Measurements from ENCODE around the gene REG1A. TPM values are rescaled to one million over a fixed set of nuclear protein-coding genes. Genes with fewer than 3 reads are reported as not detected.

Gene REG1A
- total RNA-seq, 1 donor from 2014 or later, result not detected

DNA sequence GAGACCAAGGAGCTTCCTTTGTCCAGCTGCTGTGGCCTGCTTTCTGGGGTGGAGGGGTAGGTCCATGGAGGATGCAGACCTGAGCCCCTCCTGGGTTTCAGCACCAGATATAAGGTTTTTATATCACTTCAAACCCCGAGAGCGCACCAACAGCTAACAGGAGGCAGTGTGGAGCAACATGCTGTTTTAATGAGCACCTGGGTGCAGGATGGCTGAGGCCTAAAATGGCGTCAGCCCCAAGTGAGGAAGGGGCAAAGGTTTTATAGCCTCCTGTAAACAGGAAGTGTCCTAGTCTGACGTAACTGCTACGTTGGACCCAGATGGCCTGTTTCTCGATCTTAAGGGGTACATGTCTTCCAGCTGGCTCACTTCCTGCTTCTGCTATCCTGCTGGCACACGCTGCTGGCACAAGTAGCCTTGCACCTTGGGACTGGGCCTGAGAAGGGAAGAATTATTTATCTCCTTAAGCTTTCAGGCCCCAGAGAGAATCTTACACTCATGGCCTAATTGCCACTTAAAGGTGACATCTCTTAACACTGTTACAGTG is 21.1 kb upstream of the REG1A start:
- H3K27ac ChIP-seq, result no peak overlapping the region
- peaks cover 8% of the 10 kb centered on the region for H3K9me3 ChIP-seq
- intact Hi-C loops (cut with DNase I), result no loop called here
- no peaks in the 10 kb centered on the region for H3K36me3 ChIP-seq
- H3K4me3 ChIP-seq, result no peak overlapping the region
- H3K4me1 ChIP-seq, result no peaks in the 10 kb centered on the region
- DNase-seq, result no peak
- no peak for ATAC-seq
- TF ChIP-seq, protein P1, sequence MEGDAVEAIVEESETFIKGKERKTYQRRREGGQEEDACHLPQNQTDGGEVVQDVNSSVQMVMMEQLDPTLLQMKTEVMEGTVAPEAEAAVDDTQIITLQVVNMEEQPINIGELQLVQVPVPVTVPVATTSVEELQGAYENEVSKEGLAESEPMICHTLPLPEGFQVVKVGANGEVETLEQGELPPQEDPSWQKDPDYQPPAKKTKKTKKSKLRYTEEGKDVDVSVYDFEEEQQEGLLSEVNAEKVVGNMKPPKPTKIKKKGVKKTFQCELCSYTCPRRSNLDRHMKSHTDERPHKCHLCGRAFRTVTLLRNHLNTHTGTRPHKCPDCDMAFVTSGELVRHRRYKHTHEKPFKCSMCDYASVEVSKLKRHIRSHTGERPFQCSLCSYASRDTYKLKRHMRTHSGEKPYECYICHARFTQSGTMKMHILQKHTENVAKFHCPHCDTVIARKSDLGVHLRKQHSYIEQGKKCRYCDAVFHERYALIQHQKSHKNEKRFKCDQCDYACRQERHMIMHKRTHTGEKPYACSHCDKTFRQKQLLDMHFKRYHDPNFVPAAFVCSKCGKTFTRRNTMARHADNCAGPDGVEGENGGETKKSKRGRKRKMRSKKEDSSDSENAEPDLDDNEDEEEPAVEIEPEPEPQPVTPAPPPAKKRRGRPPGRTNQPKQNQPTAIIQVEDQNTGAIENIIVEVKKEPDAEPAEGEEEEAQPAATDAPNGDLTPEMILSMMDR (IDR thresholded peaks at IDR 0.05), result no peak
- H3K27me3 ChIP-seq, result no peaks in the 10 kb centered on the region

DNA sequence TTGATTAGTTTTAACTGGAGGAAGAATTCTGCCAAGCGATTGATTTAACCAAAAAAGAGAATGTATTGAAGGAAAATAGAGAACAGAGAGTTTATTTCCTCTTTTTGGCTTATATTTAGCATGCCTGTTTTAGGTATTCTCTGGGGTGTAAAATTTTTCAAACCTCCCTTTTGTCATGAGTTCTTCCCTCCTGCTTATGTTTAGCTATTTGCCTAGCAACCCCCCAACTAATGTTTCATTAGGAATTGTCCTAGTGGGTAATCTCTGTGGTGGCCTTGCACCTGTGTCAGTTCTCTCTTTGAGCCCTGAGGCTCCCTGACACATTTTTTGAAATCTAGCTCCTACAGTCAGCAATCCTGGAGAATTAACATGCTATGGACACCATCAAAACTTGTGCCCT is 20.0 kb upstream of the REG1A start:
- peaks cover 8% of the 10 kb centered on the region for H3K9me3 ChIP-seq
- no peak overlapping the region for H3K27ac ChIP-seq
- H3K4me3 ChIP-seq, result no peak overlapping the region
- intact Hi-C loops (cut with DNase I), result no loop called here
- DNase-seq (no peak), ATAC-seq (no peak)
- no peaks in the 10 kb centered on the region for H3K4me1 ChIP-seq
- H3K27me3 ChIP-seq, result no peaks in the 10 kb centered on the region
- H3K36me3 ChIP-seq, result no peaks in the 10 kb centered on the region
- TF ChIP-seq, protein P1 (IDR thresholded peaks at IDR 0.05), result no peak

DNA sequence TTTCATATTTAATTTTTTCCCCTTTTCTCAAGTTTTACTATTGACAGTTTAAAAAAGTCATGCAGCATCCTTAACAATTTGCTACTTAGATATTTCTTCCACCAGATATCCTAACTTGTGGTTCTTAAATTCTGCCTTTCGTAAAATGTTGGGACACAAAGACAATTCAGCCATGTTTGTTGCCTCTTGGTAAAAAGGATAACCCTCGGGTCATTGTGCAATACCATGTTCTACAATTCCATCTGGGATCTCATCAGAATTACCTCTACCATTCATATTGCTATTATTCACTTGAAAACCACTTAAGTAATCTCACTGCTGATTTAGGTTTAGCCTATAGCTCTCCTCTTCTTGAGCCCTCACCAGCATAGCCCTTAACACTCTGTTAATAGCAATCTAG is 19.3 kb upstream of the REG1A start:
- H3K27ac ChIP-seq, result no peak overlapping the region
- H3K4me3 ChIP-seq, result no peak overlapping the region
- ATAC-seq, result no peak

DNA sequence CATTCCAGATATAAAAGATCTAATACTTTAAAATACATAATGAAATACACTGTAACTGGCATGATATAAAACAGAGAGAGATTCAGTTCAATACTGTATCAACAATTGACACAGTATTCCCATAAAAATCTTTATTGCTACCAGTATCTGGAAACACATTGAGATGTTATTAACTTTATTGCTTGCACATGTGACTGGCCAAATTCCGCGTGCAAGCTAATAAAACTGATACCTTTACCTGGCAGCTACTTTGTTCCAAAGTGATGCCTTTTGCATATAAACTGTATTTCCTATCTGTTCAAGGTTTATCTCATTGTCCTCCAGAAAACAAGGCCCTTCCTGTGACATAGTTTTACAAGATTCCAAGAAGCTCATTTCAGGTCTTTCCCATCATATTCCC is 17.1 kb upstream of the REG1A start:
- TF ChIP-seq, protein P1 (IDR thresholded peaks at IDR 0.05), result no peak
- Histone ChIP-seq H3K27me3 (no peaks in the 10 kb centered on the region), H3K4me1 (no peaks in the 10 kb centered on the region), H3K36me3 (no peaks in the 10 kb centered on the region), H3K9me3 (peaks cover 8% of the 10 kb centered on the region), H3K4me3 (no peak overlapping the region), H3K27ac (no peak overlapping the region)
- intact Hi-C loops (cut with DNase I), result no loop called here
- DNase-seq (no peak), ATAC-seq (no peak)

More for the DNA sequence above, 19.3 kb upstream of the REG1A start:
- intact Hi-C loops (cut with DNase I), result no loop called here
- DNase-seq, result no peak
- Histone ChIP-seq H3K27me3 (no peaks in the 10 kb centered on the region), H3K36me3 (no peaks in the 10 kb centered on the region), H3K9me3 (peaks cover 8% of the 10 kb centered on the region), H3K4me1 (no peaks in the 10 kb centered on the region)
- TF ChIP-seq, protein P1 (IDR thresholded peaks at IDR 0.05), result no peak

DNA sequence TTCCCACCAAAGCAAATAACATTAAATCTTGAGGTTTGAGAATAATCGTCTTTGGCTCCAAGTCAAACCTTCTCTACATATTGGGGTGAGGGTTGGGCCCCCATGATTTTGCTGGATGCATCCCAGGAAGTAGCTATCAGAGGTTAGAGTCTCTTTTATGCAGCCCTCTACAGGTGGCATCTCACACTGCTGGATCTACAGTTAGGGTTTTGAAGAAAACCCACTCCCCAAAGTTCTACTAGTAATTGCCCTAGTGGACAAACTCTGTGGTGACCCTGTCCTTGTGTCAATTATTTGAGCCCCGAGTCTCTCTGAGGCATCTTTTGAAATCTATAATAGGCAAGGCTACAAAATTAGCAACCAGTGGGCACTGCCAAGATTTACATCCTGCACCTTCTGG is 15.0 kb upstream of the REG1A start:
- Histone ChIP-seq H3K4me1 (no peaks in the 10 kb centered on the region), H3K9me3 (peaks cover 8% of the 10 kb centered on the region), H3K27ac (no peak overlapping the region), H3K36me3 (no peaks in the 10 kb centered on the region), H3K4me3 (no peak overlapping the region), H3K27me3 (no peaks in the 10 kb centered on the region)
- no peak for DNase-seq
- intact Hi-C loops (cut with DNase I), result no loop called here
- ATAC-seq, result no peak
- TF ChIP-seq, protein P1 (IDR thresholded peaks at IDR 0.05), result no peak

DNA sequence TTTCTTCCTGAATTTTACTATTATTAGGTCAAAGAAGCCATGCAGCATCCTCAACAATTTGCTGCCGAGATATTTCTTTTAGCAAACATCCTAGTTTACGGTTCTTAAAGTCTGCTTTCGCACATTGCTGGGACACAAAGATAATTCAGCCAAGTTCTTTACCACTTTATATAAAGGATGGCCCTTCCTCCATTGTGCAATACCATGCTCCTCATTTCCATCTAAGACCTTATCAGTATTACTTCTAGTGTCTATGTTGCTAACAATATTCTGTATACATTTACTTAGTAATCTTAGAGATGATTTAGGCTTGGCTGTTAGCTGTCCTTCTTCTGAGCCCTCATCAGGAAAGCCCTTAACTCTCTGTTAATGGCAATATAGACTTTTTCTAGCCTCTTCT is 8.0 kb upstream of the REG1A start:
- H3K4me1 ChIP-seq, result no peaks in the 10 kb centered on the region
- intact Hi-C loops (cut with DNase I), result no loop called here
- H3K9me3 ChIP-seq, result no peaks in the 10 kb centered on the region
- DNase-seq (no peak), ATAC-seq (no peak)
- H3K36me3 ChIP-seq, result no peaks in the 10 kb centered on the region
- TF ChIP-seq, protein P1 (IDR thresholded peaks at IDR 0.05), result no peak
- no peaks in the 10 kb centered on the region for H3K27me3 ChIP-seq
- H3K4me3 ChIP-seq, result no peak overlapping the region
- no peak overlapping the region for H3K27ac ChIP-seq
